ENCODE results near the gene MMP25. TPM values are rescaled to one million over a fixed set of nuclear protein-coding genes. Genes with fewer than 3 reads are reported as not detected.
"Not testable (repeated sequence)": the region's sequence is repeated elsewhere in the genome, so short reads cannot be mapped to it uniquely, and the experiment has no call there.

The MMP25 gene
- total RNA-seq, 1 experiment from 2014 or later = 0.80 TPM

- CTCF ChIA-PET = interaction anchor here (1.2 kb wide), 1 partner anchor 22 kb away, joined by 7 read pairs; no protein-coding TSS in a partner anchor
- intact Hi-C loops (cut with micrococcal nuclease; ENCODE audit: unreplicated experiment) = loop anchor here (10.0 kb wide), 1 partner anchor 104 kb away; no protein-coding TSS in a partner anchor
Observed at GRCh38 chr16:3050487-3050886, 4.1 kb downstream of the MMP25 start.

GRCh38 chr16:3051009-3051408, 4.6 kb downstream of the MMP25 start:
- Histone ChIP-seq H3K36me3 (ENCODE audit: insufficient read depth, low read length, poor library complexity, severe bottlenecking) (no peaks in the 10 kb centered on the region), H3K9me3 (ENCODE audit: low read depth, low read length, poor library complexity, severe bottlenecking) (no peaks in the 10 kb centered on the region), H3K4me1 (ENCODE audit: insufficient read depth, low read length, poor library complexity, severe bottlenecking) (no peaks in the 10 kb centered on the region), H3K27ac (ENCODE audit: low read depth, low read length, poor library complexity, severe bottlenecking) (no peak overlapping the region), H3K4me3 (ENCODE audit: low read depth, low read length, poor library complexity, severe bottlenecking) (no peak overlapping the region), H3K27me3 (replicated peaks; ENCODE audit: insufficient read depth, low read depth, low read length, poor library complexity) (peaks cover 16% of the 10 kb centered on the region)
- no TSS peak for BruUV-seq (replicated peaks)
- ChIA-PET CTCF (interaction anchor here (0.7 to 1.2 kb wide), 2 partner anchors 23 to 92 kb away, joined by 3 to 7 read pairs; no protein-coding TSS in a partner anchor), POLR2A (ENCODE audit: low non-redundant PET) (no interaction called here)
- intact Hi-C loops (cut with micrococcal nuclease; ENCODE audit: unreplicated experiment) = loop anchor here (10.0 kb wide), 1 partner anchor 104 kb away; no protein-coding TSS in a partner anchor
- no peak for TF ChIP-seq EZH2 (IDR thresholded peaks at IDR 0.05; ENCODE audit: borderline replicate concordance, low read depth, low read length, poor library complexity, severe bottlenecking)
- no peak for TF ChIP-seq CTCF (conservative IDR thresholded peaks at IDR 0.05; ENCODE audit: low read depth, low read length)
- no peak for DNase-seq (ENCODE audit: low spot score)

More at GRCh38 chr16:3050487-3050886, 4.1 kb downstream of the MMP25 start:
- Histone ChIP-seq H3K4me3 (ENCODE audit: low read depth, low read length, poor library complexity, severe bottlenecking) (no peak overlapping the region), H3K9me3 (ENCODE audit: low read depth, low read length, poor library complexity, severe bottlenecking) (no peaks in the 10 kb centered on the region), H3K27me3 (replicated peaks; ENCODE audit: insufficient read depth, low read depth, low read length, poor library complexity) (peaks cover 20% of the 10 kb centered on the region), H3K4me1 (ENCODE audit: insufficient read depth, low read length, poor library complexity, severe bottlenecking) (no peaks in the 10 kb centered on the region), H3K27ac (ENCODE audit: low read depth, low read length, poor library complexity, severe bottlenecking) (no peak overlapping the region), H3K36me3 (ENCODE audit: insufficient read depth, low read length, poor library complexity, severe bottlenecking) (no peaks in the 10 kb centered on the region)
- TF ChIP-seq CTCF (conservative IDR thresholded peaks at IDR 0.05; ENCODE audit: low read depth, low read length) (no peak), EZH2 (IDR thresholded peaks at IDR 0.05; ENCODE audit: borderline replicate concordance, low read depth, low read length, poor library complexity, severe bottlenecking) (no peak)
- no peak for DNase-seq (ENCODE audit: low spot score)
- POLR2A ChIA-PET (ENCODE audit: low non-redundant PET) = no interaction called here
- no TSS peak for BruUV-seq (replicated peaks)

GRCh38 chr16:3051494-3051893, 5.1 kb downstream of the MMP25 start:
- H3K27ac ChIP-seq (ENCODE audit: low read depth, low read length, poor library complexity, severe bottlenecking) = no peak overlapping the region
- intact Hi-C loops (cut with micrococcal nuclease; ENCODE audit: unreplicated experiment) = loop anchor here (10.0 kb wide), 1 partner anchor 103 kb away; no protein-coding TSS in a partner anchor
- H3K4me1 ChIP-seq (ENCODE audit: insufficient read depth, low read length, poor library complexity, severe bottlenecking) = no peaks in the 10 kb centered on the region
- H3K4me3 ChIP-seq (ENCODE audit: low read depth, low read length, poor library complexity, severe bottlenecking) = no peak overlapping the region
- no TSS peak for BruUV-seq (replicated peaks)
- no peaks in the 10 kb centered on the region for H3K9me3 ChIP-seq (ENCODE audit: low read depth, low read length, poor library complexity, severe bottlenecking)
- ChIA-PET CTCF (interaction anchor here (0.7 kb wide), 1 partner anchor 92 kb away, joined by 3 read pairs; no protein-coding TSS in a partner anchor), POLR2A (ENCODE audit: low non-redundant PET) (no interaction called here)
- peaks cover 12% of the 10 kb centered on the region for H3K27me3 ChIP-seq (replicated peaks; ENCODE audit: insufficient read depth, low read depth, low read length, poor library complexity)
- H3K36me3 ChIP-seq (ENCODE audit: insufficient read depth, low read length, poor library complexity, severe bottlenecking) = no peaks in the 10 kb centered on the region
- TF ChIP-seq CTCF (conservative IDR thresholded peaks at IDR 0.05; ENCODE audit: low read depth, low read length) (no peak), EZH2 (IDR thresholded peaks at IDR 0.05; ENCODE audit: borderline replicate concordance, low read depth, low read length, poor library complexity, severe bottlenecking) (no peak)
- no peak for DNase-seq (ENCODE audit: low spot score)

- H3K9me3 ChIP-seq (ENCODE audit: low read depth, low read length, poor library complexity, severe bottlenecking); DNase-seq (ENCODE audit: low spot score); H3K4me3 ChIP-seq (ENCODE audit: low read depth, low read length, poor library complexity, severe bottlenecking); H3K36me3 ChIP-seq (ENCODE audit: insufficient read depth, low read length, poor library complexity, severe bottlenecking); POLR2A ChIA-PET (ENCODE audit: low non-redundant PET); BruUV-seq (replicated peaks); H3K4me1 ChIP-seq (ENCODE audit: insufficient read depth, low read length, poor library complexity, severe bottlenecking); H3K27ac ChIP-seq (ENCODE audit: low read depth, low read length, poor library complexity, severe bottlenecking); CTCF ChIA-PET; H3K27me3 ChIP-seq (replicated peaks; ENCODE audit: insufficient read depth, low read depth, low read length, poor library complexity): not testable (repeated sequence)
- intact Hi-C loops (cut with micrococcal nuclease; ENCODE audit: unreplicated experiment) = loop anchor here (10.0 kb wide), 1 partner anchor 102 kb away; no protein-coding TSS in a partner anchor
Observed at GRCh38 chr16:3052571-3053329, 6.4 kb downstream of the MMP25 start.

- H3K9me3 ChIP-seq (ENCODE audit: low read depth, low read length, poor library complexity, severe bottlenecking); H3K27me3 ChIP-seq (replicated peaks; ENCODE audit: insufficient read depth, low read depth, low read length, poor library complexity); CTCF ChIA-PET; H3K36me3 ChIP-seq (ENCODE audit: insufficient read depth, low read length, poor library complexity, severe bottlenecking); H3K4me1 ChIP-seq (ENCODE audit: insufficient read depth, low read length, poor library complexity, severe bottlenecking); POLR2A ChIA-PET (ENCODE audit: low non-redundant PET); H3K27ac ChIP-seq (ENCODE audit: low read depth, low read length, poor library complexity, severe bottlenecking); BruUV-seq (replicated peaks); DNase-seq (ENCODE audit: low spot score); H3K4me3 ChIP-seq (ENCODE audit: low read depth, low read length, poor library complexity, severe bottlenecking): not testable (repeated sequence)
- intact Hi-C loops (cut with micrococcal nuclease; ENCODE audit: unreplicated experiment) = loop anchor here (10.0 kb wide), 1 partner anchor 101 kb away; no protein-coding TSS in a partner anchor
Observed at GRCh38 chr16:3053330-3053710, 7.0 kb downstream of the MMP25 start.

All from A673 (cell line).